NCI-H1417 treated with DMSO at 0.1 percent for 48 hours (cell line): ENCODE measurements around the gene ZFP42.
"Not testable (repeated sequence)": the region's sequence is repeated elsewhere in the genome, so short reads cannot be mapped to it uniquely, and the experiment has no call there.

ENCODE experiments used
- DNase-seq: peaks from one replicate; lab custom pipeline; 2025; lab: John Stamatoyannopoulos, UW

ZFP42 gene

GRCh38 chr4:187995322-187996207 is at the start of gene ZFP42:
Gene ZFP42, plus strand, starts transcription at chr4:187995771. Its CDS starts 7,037 bp downstream, at chr4:188002808.
- DNase-seq, result no peak

- DNase-seq, result no peak
Observed at GRCh38 chr4:187961171-187961570, 34.4 kb upstream of the ZFP42 start.

DNA sequence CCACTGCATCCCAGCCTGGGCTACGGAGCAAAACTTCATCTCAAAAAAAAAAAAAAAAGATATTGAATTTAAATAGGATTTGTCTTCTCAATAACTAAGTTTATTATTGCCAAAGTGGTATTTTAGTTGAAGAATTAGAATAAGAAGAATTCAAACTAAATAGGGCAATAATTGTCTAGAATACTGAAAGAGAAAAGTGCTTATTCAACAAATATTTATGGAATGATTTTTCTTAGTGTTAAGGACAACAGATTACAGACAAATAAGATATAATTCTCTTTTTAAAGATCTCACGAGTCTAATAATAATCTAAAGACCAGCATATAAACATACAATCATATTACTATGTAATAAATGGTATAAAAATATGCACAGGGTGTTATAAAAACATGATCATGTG is 33.6 kb upstream of the ZFP42 start:
- DNase-seq, result no peak

GRCh38 chr4:187962926-187963325 is 32.6 kb upstream of the ZFP42 start:
- no peak for DNase-seq

DNA sequence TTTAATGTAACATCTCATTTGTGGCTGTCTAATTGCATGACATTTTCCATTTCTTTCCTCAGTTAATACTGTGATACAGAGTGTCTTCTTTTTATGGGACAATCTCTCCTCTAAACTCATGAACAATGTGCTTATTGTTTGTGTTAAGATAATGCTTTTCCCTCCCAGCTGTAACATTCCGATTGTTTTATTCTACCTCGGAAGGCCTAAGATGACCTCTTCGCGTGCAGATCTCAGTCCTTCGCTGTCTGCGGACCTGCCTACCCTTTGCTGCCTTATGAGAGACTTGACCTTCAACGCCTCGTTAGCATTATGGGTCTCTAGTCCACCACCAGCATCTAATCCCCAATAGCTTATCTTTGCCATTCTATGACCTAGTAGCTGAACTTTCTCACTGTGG is 29.8 kb upstream of the ZFP42 start:
- DNase-seq, result no peak

GRCh38 chr4:187972135-187972534 is 23.4 kb upstream of the ZFP42 start:
- DNase-seq, result no peak

- DNase-seq, result no peak
Observed at GRCh38 chr4:187983746-187984145, 11.8 kb upstream of the ZFP42 start.

DNA sequence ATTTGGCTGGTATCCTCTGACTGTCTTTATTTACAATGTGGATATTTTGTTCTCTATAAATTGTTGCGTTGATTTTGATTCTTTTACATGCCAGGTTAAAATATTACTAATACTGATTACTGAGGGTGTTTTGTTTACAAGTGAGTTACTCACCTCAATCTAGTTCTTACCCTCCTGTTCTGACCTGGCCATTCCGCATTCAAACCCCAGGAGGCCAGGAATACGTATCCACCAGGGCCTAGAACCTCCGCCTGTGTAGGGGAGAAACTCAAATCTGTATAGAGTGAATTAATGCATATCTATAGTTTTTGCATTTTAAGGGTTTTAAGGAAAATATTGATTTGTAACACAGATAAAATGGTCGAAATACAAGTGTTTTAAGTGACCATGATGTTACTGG is 2.6 kb upstream of the ZFP42 start:
- DNase-seq, result no peak

DNA sequence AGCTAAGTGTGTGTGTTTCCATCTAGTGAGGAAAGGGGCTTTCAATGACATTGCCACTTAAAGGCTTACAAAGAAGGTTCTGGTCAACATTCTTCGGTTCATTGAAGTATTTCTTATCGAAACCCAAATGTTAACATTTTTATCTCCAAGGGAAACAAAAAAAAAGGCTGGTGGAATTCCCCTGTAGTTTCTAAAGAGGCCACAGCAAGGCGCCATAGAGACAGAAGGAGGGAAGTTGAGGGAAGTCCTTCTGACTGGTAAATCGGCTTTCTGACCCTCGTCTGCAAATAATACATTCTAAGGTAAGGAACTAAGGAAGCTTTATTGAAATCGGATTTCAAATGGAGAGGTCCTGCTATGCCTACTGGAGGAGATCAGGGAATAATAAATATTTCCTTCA is 1.7 kb upstream of the ZFP42 start:
- no peak for DNase-seq

GRCh38 chr4:187996502-187997177 is 1.1 kb downstream of the ZFP42 start:
- no peak for DNase-seq

DNA sequence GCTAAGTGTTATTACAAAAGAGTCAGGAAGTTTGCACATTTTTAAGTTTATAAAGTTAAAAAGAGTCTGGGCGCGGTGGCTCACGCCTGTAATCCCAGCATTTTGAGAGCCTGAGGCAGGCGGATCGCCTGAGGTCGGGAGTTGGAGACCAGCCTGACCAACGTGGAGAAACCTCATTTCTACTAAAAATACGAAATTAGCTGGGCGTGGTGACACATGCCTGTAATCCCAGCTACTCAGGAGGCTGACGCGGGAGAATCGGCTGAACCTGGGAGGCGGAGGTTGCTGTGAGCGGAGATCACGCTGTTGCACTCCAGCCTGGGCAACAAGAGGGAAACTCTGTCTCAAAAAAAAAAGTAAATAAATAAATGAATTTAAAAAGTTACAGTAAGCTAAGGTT is 2.4 kb downstream of the ZFP42 start:
- not testable (repeated sequence) for DNase-seq

DNA sequence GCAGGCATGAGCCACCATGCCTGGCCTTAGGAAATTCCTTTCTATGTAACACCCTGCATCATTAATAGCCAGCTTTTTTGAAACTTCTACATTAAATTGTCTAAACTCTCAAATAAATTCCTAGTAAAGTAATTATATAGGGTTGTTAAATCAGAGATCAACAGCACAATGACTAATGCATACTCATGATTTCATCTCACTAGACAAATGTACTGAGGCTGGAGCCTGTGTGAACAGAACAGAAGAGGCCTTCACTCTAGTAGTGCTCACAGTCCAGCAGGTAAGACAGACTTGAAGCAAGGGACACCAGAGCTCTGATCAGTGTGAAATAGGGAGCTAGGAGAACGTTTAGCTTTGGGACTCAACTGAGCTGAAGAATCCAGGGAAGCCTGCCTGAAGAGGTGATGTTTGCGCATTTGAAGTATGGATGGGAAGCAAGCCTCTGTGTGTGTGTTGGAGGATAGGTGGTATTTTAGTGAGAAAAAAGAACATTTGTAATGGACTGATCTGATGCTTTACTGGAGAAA is 3.9 kb downstream of the ZFP42 start:
- DNase-seq, result no peak

- DNase-seq, result no peak
Observed at GRCh38 chr4:188002323-188002722, 6.8 kb downstream of the ZFP42 start.

- no peak for DNase-seq
Observed at GRCh38 chr4:188002751-188003150, 7.2 kb downstream of the ZFP42 start.

- DNase-seq, result no peak
Observed at GRCh38 chr4:188005561-188005960, 10.0 kb downstream of the ZFP42 start.

DNA sequence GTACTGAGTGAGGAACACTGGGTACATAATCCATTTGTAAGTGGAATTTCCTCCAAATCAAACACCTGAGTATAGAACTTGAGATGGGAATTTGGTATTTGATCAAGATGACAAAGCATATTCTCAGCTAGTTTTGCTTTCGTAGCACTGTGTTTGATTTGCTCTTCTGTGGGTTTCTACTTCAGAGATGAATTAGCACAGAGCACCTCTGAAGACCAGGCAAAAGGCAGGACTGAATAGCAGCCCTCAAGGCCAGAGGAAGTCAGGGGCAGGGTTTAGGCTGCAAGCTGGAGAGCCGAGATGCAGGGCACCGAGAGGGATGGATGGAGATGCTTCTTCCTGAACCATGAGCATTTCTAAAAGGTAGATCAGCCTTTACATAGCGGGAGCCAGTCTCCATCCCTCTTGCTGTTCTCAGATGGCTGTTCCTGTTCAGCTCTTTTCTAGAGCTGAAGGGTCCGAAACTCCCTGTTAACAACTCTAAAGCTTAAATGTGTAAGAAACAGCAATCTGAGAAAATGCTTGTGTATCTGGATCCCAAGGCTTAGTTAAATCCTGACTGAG is 10.8 kb downstream of the ZFP42 start:
- no peak for DNase-seq

GRCh38 chr4:188008377-188008776 is 12.8 kb downstream of the ZFP42 start:
- no peak for DNase-seq

- no peak for DNase-seq
Observed at GRCh38 chr4:188012426-188012945, 16.9 kb downstream of the ZFP42 start.

GRCh38 chr4:188015025-188015940 is 19.7 kb downstream of the ZFP42 start:
- DNase-seq, result no peak

- no peak for DNase-seq
Observed at GRCh38 chr4:188016754-188017153, 21.2 kb downstream of the ZFP42 start.

- DNase-seq, result no peak
Observed at GRCh38 chr4:188018262-188018661, 22.7 kb downstream of the ZFP42 start.
